OCI-LY7 (cell line): ENCODE data around the gene ACADS. TPM values are rescaled to one million over a fixed set of nuclear protein-coding genes. Genes with fewer than 3 reads are reported as not detected.

Source experiments
- BruUV-seq: library from RNA; stranded (reverse); fragments of 400-500 nt; replicated peaks from 2 replicates; lab custom pipeline; 2021; lab: Mats Ljungman, UMichigan
- CTCF ChIA-PET: fragments of 300-600 bp; sonication (Branson Sonifier 250); formaldehyde crosslinking; loops from one replicate; lab custom pipeline; 2022; ENCODE audit warnings: antibody characterized with exemption; ENCODE audit not compliant: unreplicated experiment; lab: Charles Lee
- POLR2A ChIA-PET: fragments of 300-600 bp; sonication (Branson Sonifier 250); formaldehyde crosslinking; loops from one replicate; lab custom pipeline; 2022; ENCODE audit warnings: antibody characterized with exemption; lab: Charles Lee
- DNase-seq: peaks from one replicate; pipeline ENCODE4 v3.0.0-alpha.2; 2015; ENCODE audit warnings: low spot score
- H2AFZ ChIP-seq: fragments of 200-600 bp; sonication (generic), shearing (Covaris generic); 2 replicates; pipeline ENCODE4 v1.6.1; 2014; ENCODE audit warnings: mild to moderate bottlenecking, antibody characterized with exemption, low read length, moderate library complexity
- H3K27ac ChIP-seq: fragments of 200-600 bp; sonication (generic); 2 replicates; pipeline ENCODE4 v1.5.1; 2014; ENCODE audit warnings: mixed run types, low read depth, mild to moderate bottlenecking, moderate library complexity, low read length, inconsistent platforms; ENCODE audit not compliant: poor library complexity, severe bottlenecking
- H3K36me3 ChIP-seq: fragments of 200-600 bp; sonication (generic); 2 replicates; pipeline ENCODE4 v1.6.1; 2014; ENCODE audit warnings: mild to moderate bottlenecking, antibody characterized with exemption, low read length, moderate library complexity, mixed read lengths; ENCODE audit not compliant: insufficient read depth
- H3K4me1 ChIP-seq: fragments of 200-600 bp; sonication (generic); 2 replicates; pipeline ENCODE4 v1.5.1; 2014; ENCODE audit warnings: mild to moderate bottlenecking, low read length; ENCODE audit not compliant: insufficient read depth, poor library complexity, severe bottlenecking
- H3K4me2 ChIP-seq: fragments of 200-600 bp; sonication (generic); 2 replicates; pipeline ENCODE4 v1.6.1; 2014; ENCODE audit warnings: mild to moderate bottlenecking, low read length
- H3K4me3 ChIP-seq: fragments of 200-600 bp; sonication (generic); 2 replicates; pipeline ENCODE4 v1.5.1; 2014; ENCODE audit warnings: mild to moderate bottlenecking, low read depth, low read length; ENCODE audit not compliant: poor library complexity, severe bottlenecking
- H3K79me2 ChIP-seq: fragments of 200-600 bp; sonication (generic); 2 replicates; pipeline ENCODE4 v1.6.1; 2016; ENCODE audit warnings: low read depth, mild to moderate bottlenecking, low read length, moderate library complexity, mixed read lengths; ENCODE audit not compliant: insufficient read depth
- H3K9me2 ChIP-seq: fragments of 200-600 bp; sonication (generic); 2 replicates; pipeline ENCODE4 v1.6.1; 2016; ENCODE audit warnings: mild to moderate bottlenecking, low read length, mixed read lengths; ENCODE audit not compliant: insufficient read depth
- H3K9me3 ChIP-seq: fragments of 200-600 bp; sonication (generic); 2 replicates; pipeline ENCODE4 v1.6.1; 2014; ENCODE audit warnings: mild to moderate bottlenecking, mixed run types, low read length, mixed read lengths
- H4K20me1 ChIP-seq: fragments of 200-600 bp; sonication (generic); 2 replicates; pipeline ENCODE4 v1.6.1; 2014; ENCODE audit warnings: mild to moderate bottlenecking, antibody characterized with exemption, low read length, moderate library complexity, mixed read lengths; ENCODE audit not compliant: insufficient read depth
- EZH2phosphoT487 ChIP-seq: fragments of 200-600 bp; sonication (generic); IDR thresholded peaks from 2 replicates; pipeline ENCODE4 v1.6.1; 2018; ENCODE audit warnings: low read depth, borderline replicate concordance, mild to moderate bottlenecking, mixed run types, antibody characterized with exemption, low read length, moderate library complexity, mixed read lengths
- intact Hi-C: fragments of 100-400 bp; cut with micrococcal nuclease; formaldehyde crosslinking; loops from one replicate; pipeline ENCODE4 v1.10.0; 2022; ENCODE audit not compliant: unreplicated experiment
- total RNA-seq, 2 experiments: library from RNA; depleted of rRNA in 1 of 2; stranded (reverse); fragments of >200 nt in 1 of 2; shearing (Covaris generic) in 1 of 2; gene quantifications; 2 replicates each; pipeline ENCODE4 v1.2.3, GENCODE V29; 2014 to 2022
- TF ChIP-seq, protein P1 (sequence below): fragments of 200-600 bp; sonication (generic); conservative IDR thresholded peaks from 2 replicates; pipeline ENCODE4 v1.5.1; 2014; ENCODE audit warnings: mild to moderate bottlenecking, antibody characterized with exemption, low read length, moderate library complexity, mixed read lengths

ACADS gene
- total RNA-seq, 2 experiments from 2014 or later, result 8.8 to 11.2 TPM

DNA sequence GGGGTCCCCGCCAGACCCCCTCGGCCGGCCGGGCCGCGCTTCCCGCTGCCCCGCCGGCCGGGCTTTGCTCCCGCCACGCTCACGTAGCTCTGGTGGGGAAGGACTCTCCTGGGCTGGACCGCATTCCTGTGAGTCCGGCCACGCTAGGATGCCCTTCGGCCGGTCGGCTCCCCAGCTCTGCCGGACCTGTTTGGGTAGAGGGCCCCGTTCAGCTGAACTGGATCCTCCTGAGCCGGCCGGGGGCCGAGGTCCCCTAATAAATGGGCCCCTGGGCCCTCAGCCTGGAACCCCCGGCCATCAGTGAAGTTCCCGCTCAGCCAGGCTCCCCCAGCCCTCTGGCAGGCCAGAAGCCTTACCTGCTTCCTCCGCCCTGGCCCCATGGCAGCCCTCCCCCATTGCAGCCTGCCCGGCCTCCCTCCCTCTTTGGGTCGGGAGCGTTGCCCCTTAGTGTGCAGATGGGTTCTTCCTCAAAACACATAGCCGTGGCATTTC lies 14.8 kb upstream of the ACADS start:
- no TSS peak for BruUV-seq
- Histone ChIP-seq H4K20me1 (no peaks in the 10 kb centered on the region), H3K4me2 (peak overlapping the region; percentile 84), H3K27ac (peak overlapping the region; percentile 46), H3K9me3 (no peaks in the 10 kb centered on the region), H2AFZ (peak overlapping the region; percentile 80; the same call in 1 of the 2 replicates), H3K79me2 (no peaks in the 10 kb centered on the region; the same call in 1 of the 2 replicates), H3K4me3 (peak overlapping the region; percentile 98), H3K4me1 (peaks cover 37% of the 10 kb centered on the region), H3K9me2 (no peaks in the 10 kb centered on the region), H3K36me3 (peaks cover 24% of the 10 kb centered on the region)
- ChIA-PET POLR2A (interaction anchor here (0.6 to 2.0 kb wide), 4 partner anchors 12 to 141 kb away, joined by 3 to 6 read pairs (median 4); no protein-coding TSS in a partner anchor), CTCF (interaction anchor here (1.3 kb wide), 1 partner anchor 46 kb away, joined by 4 read pairs; no protein-coding TSS in a partner anchor)
- TF ChIP-seq, protein P1, sequence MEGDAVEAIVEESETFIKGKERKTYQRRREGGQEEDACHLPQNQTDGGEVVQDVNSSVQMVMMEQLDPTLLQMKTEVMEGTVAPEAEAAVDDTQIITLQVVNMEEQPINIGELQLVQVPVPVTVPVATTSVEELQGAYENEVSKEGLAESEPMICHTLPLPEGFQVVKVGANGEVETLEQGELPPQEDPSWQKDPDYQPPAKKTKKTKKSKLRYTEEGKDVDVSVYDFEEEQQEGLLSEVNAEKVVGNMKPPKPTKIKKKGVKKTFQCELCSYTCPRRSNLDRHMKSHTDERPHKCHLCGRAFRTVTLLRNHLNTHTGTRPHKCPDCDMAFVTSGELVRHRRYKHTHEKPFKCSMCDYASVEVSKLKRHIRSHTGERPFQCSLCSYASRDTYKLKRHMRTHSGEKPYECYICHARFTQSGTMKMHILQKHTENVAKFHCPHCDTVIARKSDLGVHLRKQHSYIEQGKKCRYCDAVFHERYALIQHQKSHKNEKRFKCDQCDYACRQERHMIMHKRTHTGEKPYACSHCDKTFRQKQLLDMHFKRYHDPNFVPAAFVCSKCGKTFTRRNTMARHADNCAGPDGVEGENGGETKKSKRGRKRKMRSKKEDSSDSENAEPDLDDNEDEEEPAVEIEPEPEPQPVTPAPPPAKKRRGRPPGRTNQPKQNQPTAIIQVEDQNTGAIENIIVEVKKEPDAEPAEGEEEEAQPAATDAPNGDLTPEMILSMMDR, result no peak
- TF ChIP-seq EZH2phosphoT487, result no peak
- DNase-seq, result peak; percentile 65
- intact Hi-C loops, result loop anchor here (2.0 to 5.0 kb wide), 2 partner anchors 24 to 84 kb away; partner anchors contain the start of gene MLEC

DNA sequence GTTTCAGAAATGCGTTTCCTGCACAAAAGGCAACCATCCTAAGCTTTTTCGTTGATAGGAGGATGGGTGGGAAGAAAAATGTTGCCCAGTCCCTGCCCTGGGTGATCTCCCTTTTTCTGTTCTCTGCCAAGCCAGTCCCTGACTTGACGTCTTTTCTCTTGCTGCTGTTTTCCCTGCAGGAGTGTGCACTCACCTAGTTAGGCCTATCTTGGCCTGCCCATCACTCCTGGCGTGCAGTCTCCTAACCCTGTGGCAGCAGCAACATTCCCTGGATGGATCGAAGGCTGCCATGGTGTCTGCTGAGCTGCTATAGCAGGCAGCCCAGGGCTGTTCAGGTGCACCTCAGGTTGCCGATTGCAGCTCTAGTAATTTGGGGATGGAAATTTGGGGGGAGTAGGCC lies 14.2 kb upstream of the ACADS start:
- peak overlapping the region; percentile 84 for H3K4me2 ChIP-seq
- BruUV-seq, result no TSS peak
- ChIA-PET POLR2A (interaction anchor here (0.7 kb wide), 1 partner anchor 14 kb away, joined by 3 read pairs; no protein-coding TSS in a partner anchor), CTCF (interaction anchor here (1.3 kb wide), 1 partner anchor 46 kb away, joined by 4 read pairs; no protein-coding TSS in a partner anchor)
- H3K79me2 ChIP-seq, result no peaks in the 10 kb centered on the region; the same call in 1 of the 2 replicates
- peaks cover 37% of the 10 kb centered on the region for H3K4me1 ChIP-seq
- H3K27ac ChIP-seq, result peak overlapping the region; percentile 46
- peak overlapping the region; percentile 80; the same call in 1 of the 2 replicates for H2AFZ ChIP-seq
- TF ChIP-seq, protein P1, result no peak
- TF ChIP-seq EZH2phosphoT487, result no peak
- peaks cover 30% of the 10 kb centered on the region for H3K36me3 ChIP-seq
- intact Hi-C loops, result loop anchor here (2.0 to 5.0 kb wide), 2 partner anchors 25 to 84 kb away; partner anchors contain the start of gene MLEC
- no peaks in the 10 kb centered on the region for H4K20me1 ChIP-seq
- no peaks in the 10 kb centered on the region for H3K9me3 ChIP-seq
- no peaks in the 10 kb centered on the region for H3K9me2 ChIP-seq
- H3K4me3 ChIP-seq, result peak overlapping the region; percentile 98
- DNase-seq, result no peak

DNA sequence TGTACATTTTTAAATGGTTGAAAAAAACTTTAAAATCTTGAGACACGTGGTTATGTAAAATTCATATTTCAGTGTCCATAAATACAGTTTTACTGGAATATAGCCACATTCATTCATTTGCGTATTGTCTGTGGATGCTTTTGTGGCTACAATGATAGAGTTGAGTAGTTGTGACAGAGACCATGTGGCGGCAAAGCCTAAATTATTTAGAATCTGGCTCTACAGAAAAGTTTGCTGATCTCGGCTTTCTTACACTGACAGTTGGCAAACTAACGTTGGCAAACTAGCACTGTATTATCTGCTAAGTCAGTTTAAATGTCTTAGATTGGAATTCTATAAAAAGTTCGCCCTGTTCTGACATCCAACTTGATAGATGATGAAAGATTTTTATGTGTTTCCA lies 13.0 kb upstream of the ACADS start:
- peaks cover 37% of the 10 kb centered on the region for H3K4me1 ChIP-seq
- H3K9me2 ChIP-seq, result no peaks in the 10 kb centered on the region
- H3K27ac ChIP-seq, result no peak overlapping the region
- no TSS peak for BruUV-seq
- no peaks in the 10 kb centered on the region for H3K9me3 ChIP-seq
- peaks cover 38% of the 10 kb centered on the region for H3K36me3 ChIP-seq
- POLR2A ChIA-PET, result interaction anchor here (0.6 kb wide), 1 partner anchor 44 kb away, joined by 3 read pairs; no protein-coding TSS in a partner anchor
- H4K20me1 ChIP-seq, result no peaks in the 10 kb centered on the region
- H3K4me2 ChIP-seq, result peak overlapping the region; percentile 84
- no peak overlapping the region for H2AFZ ChIP-seq
- no peak for DNase-seq
- H3K4me3 ChIP-seq, result no peak overlapping the region
- TF ChIP-seq, protein P1, result no peak
- no peak for TF ChIP-seq EZH2phosphoT487
- intact Hi-C loops, result loop anchor here (5.0 kb wide), 1 partner anchor 85 kb away; no protein-coding TSS in a partner anchor
- CTCF ChIA-PET, result no interaction called here
- no peaks in the 10 kb centered on the region; the same call in 1 of the 2 replicates for H3K79me2 ChIP-seq
